HG02763 (cell line): ENCODE measurements around the gene TBC1D14.
"Not testable (repeated sequence)": the region's sequence is repeated elsewhere in the genome, so short reads cannot be mapped to it uniquely, and the experiment has no call there.

Experiments used
- ATAC-seq: cut with Tn5 transposase; IDR thresholded peaks from one replicate; pipeline ENCODE4 v1.9.1; 2021; ENCODE audit warnings: mild to moderate bottlenecking, moderate library complexity; ENCODE audit not compliant: unreplicated experiment

The TBC1D14 gene

GRCh38 chr4:6890358-6890757 is 19.3 kb upstream of the TBC1D14 start:
- ATAC-seq, result no peak

GRCh38 chr4:6890971-6891370 is 18.7 kb upstream of the TBC1D14 start:
- not testable (repeated sequence) for ATAC-seq

GRCh38 chr4:6891436-6892170 is 18.0 kb upstream of the TBC1D14 start:
- no peak for ATAC-seq

- no peak for ATAC-seq
These were observed 17.3 kb upstream of the TBC1D14 start for GRCh38 chr4:6892190-6892908.

GRCh38 chr4:6892909-6893202 is 16.8 kb upstream of the TBC1D14 start:
- ATAC-seq, result no peak

GRCh38 chr4:6893449-6894085 is 16.1 kb upstream of the TBC1D14 start:
- no peak for ATAC-seq

- no peak for ATAC-seq
These were observed 15.5 kb upstream of the TBC1D14 start for GRCh38 chr4:6894086-6894478.

GRCh38 chr4:6894528-6895498 is 14.8 kb upstream of the TBC1D14 start:
- no peak for ATAC-seq

- ATAC-seq, result no peak
These were observed 13.6 kb upstream of the TBC1D14 start for GRCh38 chr4:6896035-6896434.

GRCh38 chr4:6898763-6899162 is 10.9 kb upstream of the TBC1D14 start:
- ATAC-seq, result no peak

GRCh38 chr4:6900181-6900812 is 9.3 kb upstream of the TBC1D14 start:
- no peak for ATAC-seq

GRCh38 chr4:6900956-6901355 is 8.7 kb upstream of the TBC1D14 start:
- ATAC-seq, result no peak

- ATAC-seq, result no peak
These were observed 7.8 kb upstream of the TBC1D14 start for GRCh38 chr4:6901669-6902317.

- no peak for ATAC-seq
These were observed 7.1 kb upstream of the TBC1D14 start for GRCh38 chr4:6902318-6903042.

GRCh38 chr4:6905516-6906445 is 3.8 kb upstream of the TBC1D14 start:
- no peak for ATAC-seq

- ATAC-seq, result not testable (repeated sequence)
These were observed 3.1 kb upstream of the TBC1D14 start for GRCh38 chr4:6906486-6906885.

- ATAC-seq, result no peak
These were observed 1.9 kb upstream of the TBC1D14 start for GRCh38 chr4:6907658-6908191.
